Activated CD8-positive, alpha-beta memory T cell treated with anti-CD3 and anti-CD28 coated beads for 36 hours (primary cell): ENCODE data around the gene TTC23L. TPM values are rescaled to one million over a fixed set of nuclear protein-coding genes. Genes with fewer than 3 reads are reported as not detected.

Experiments used
- CTCF ChIA-PET: fragments of 350-600 bp; sonication (Branson Sonifier 250); formaldehyde crosslinking; loops from one replicate; lab custom pipeline; 2021; ENCODE audit warnings: antibody characterized with exemption; lab: Charles Lee
- POLR2A ChIA-PET: fragments of 350-600 bp; sonication (Branson Sonifier 250); formaldehyde crosslinking; loops from one replicate; lab custom pipeline; 2021; ENCODE audit warnings: antibody characterized with exemption; lab: Charles Lee
- total RNA-seq, 2 experiments: library from RNA; stranded (reverse); gene quantifications; one replicate each; pipeline ENCODE4 v1.2.3, GENCODE V29; 2021

TTC23L gene
- total RNA-seq, 2 experiments from 2014 or later, result 0.25 to 0.57 TPM

GRCh38 chr5:34930870-34931269, 91.9 kb downstream of the TTC23L start:
- CTCF ChIA-PET, result no interaction called here
- POLR2A ChIA-PET, result interaction anchor here (4.2 kb wide), 1 partner anchor 15 kb away, joined by 73 read pairs; the partner anchor contains the start of genes BRIX1 and RAD1

GRCh38 chr5:34932947-34933346, 94.0 kb downstream of the TTC23L start:
- ChIA-PET CTCF (interaction anchor here (1.1 kb wide), 1 partner anchor 18 kb away, joined by 4 read pairs; the partner anchor contains the start of gene RAD1), POLR2A (no interaction called here)

GRCh38 chr5:34941936-34942335, 103.0 kb downstream of the TTC23L start:
- ChIA-PET CTCF (interaction anchor here (0.7 kb wide), 1 partner anchor 43 kb away, joined by 4 read pairs; no protein-coding TSS in a partner anchor), POLR2A (no interaction called here)

GRCh38 chr5:34944044-34944443, 105.1 kb downstream of the TTC23L start:
- ChIA-PET CTCF (no interaction called here), POLR2A (no interaction called here)

- POLR2A ChIA-PET, result no interaction called here
Measured at GRCh38 chr5:34944460-34945047, 105.6 kb downstream of the TTC23L start.

More at GRCh38 chr5:34944460-34945047, 105.6 kb downstream of the TTC23L start:
- CTCF ChIA-PET, result no interaction called here

Other genes starting within 250 kb of the TTC23L start
- 1 to 10 TPM; 4.2 to 5.0 TPM for gene RAI14, start 182.8 kb upstream of the TTC23L start, total RNA-seq
- gene RAD1, start 76.3 kb downstream of the TTC23L start, total RNA-seq, result 10 to 100 TPM; 48.2 to 49.0 TPM
- gene BRIX1, start 76.5 kb downstream of the TTC23L start, total RNA-seq, result 100 to 1,000 TPM; 106 to 111 TPM
- gene DNAJC21, start 90.4 kb downstream of the TTC23L start, total RNA-seq, result 10 to 100 TPM; 59.6 to 61.7 TPM
- not detected for gene AGXT2, start 208.8 kb downstream of the TTC23L start, total RNA-seq